Mucosa of stomach (tissue), 1 donor: ENCODE measurements around the gene GLG1.
"Not testable (repeated sequence)": the region's sequence is repeated elsewhere in the genome, so short reads cannot be mapped to it uniquely, and the experiment has no call there.

ENCODE experiments used
- H3K27me3 ChIP-seq: one replicate; pipeline ENCODE4 v1.7.0; 2013; ENCODE audit warnings: mild to moderate bottlenecking, low read length; ENCODE audit not compliant: control insufficient read depth, insufficient read depth
- H3K36me3 ChIP-seq: one replicate; pipeline ENCODE4 v1.7.0; 2013; ENCODE audit warnings: low read length; ENCODE audit not compliant: control insufficient read depth, insufficient read depth
- H3K4me1 ChIP-seq: one replicate; pipeline ENCODE4 v1.7.0; 2013; ENCODE audit warnings: mild to moderate bottlenecking, low read length; ENCODE audit not compliant: control insufficient read depth, insufficient read depth
- H3K4me3 ChIP-seq: one replicate; pipeline ENCODE4 v1.7.0; 2013; ENCODE audit warnings: low read length
- H3K9ac ChIP-seq: one replicate; pipeline ENCODE4 v1.7.0; 2013; ENCODE audit warnings: mild to moderate bottlenecking, low read length, moderate library complexity
- H3K9me3 ChIP-seq: one replicate; pipeline ENCODE4 v1.7.0; 2013; ENCODE audit warnings: mild to moderate bottlenecking, low read length, moderate library complexity; ENCODE audit not compliant: control insufficient read depth
- donor health status: Pancreatic carcinoma.

GLG1 gene

GRCh38 chr16:74546112-74546511 is 60.8 kb downstream of the GLG1 start:
- not testable (repeated sequence) for H3K9ac ChIP-seq, H3K4me1 ChIP-seq, H3K27me3 ChIP-seq, H3K36me3 ChIP-seq, H3K9me3 ChIP-seq, H3K4me3 ChIP-seq

- H3K4me1 ChIP-seq, H3K36me3 ChIP-seq, H3K4me3 ChIP-seq, H3K9me3 ChIP-seq, H3K27me3 ChIP-seq, H3K9ac ChIP-seq: not testable (repeated sequence)
These were observed 63.9 kb downstream of the GLG1 start for GRCh38 chr16:74542911-74543578.

- H3K9ac ChIP-seq, H3K9me3 ChIP-seq, H3K36me3 ChIP-seq: not testable (repeated sequence)
These were observed 66.3 kb downstream of the GLG1 start for GRCh38 chr16:74540663-74541062.

GRCh38 chr16:74538801-74539200 is 68.1 kb downstream of the GLG1 start:
- H3K9me3 ChIP-seq, H3K27me3 ChIP-seq, H3K4me3 ChIP-seq, H3K4me1 ChIP-seq, H3K36me3 ChIP-seq, H3K9ac ChIP-seq: not testable (repeated sequence)

More at GRCh38 chr16:74540663-74541062, 66.3 kb downstream of the GLG1 start:
- H3K27me3 ChIP-seq, H3K4me1 ChIP-seq, H3K4me3 ChIP-seq: not testable (repeated sequence)

- not testable (repeated sequence) for H3K9me3 ChIP-seq, H3K9ac ChIP-seq, H3K27me3 ChIP-seq, H3K4me1 ChIP-seq, H3K36me3 ChIP-seq, H3K4me3 ChIP-seq
These were observed 69.2 kb downstream of the GLG1 start for GRCh38 chr16:74537746-74538145.

- H3K36me3 ChIP-seq, H3K4me1 ChIP-seq, H3K9ac ChIP-seq: not testable (repeated sequence)
These were observed 72.3 kb downstream of the GLG1 start for GRCh38 chr16:74534650-74535049.

GRCh38 chr16:74524926-74525325 is 82.0 kb downstream of the GLG1 start:
- Histone ChIP-seq H3K27me3 (no peaks in the 10 kb centered on the region), H3K4me3 (no peak overlapping the region), H3K9ac (no peak overlapping the region), H3K36me3 (no peaks in the 10 kb centered on the region), H3K9me3 (no peaks in the 10 kb centered on the region), H3K4me1 (no peaks in the 10 kb centered on the region)

More at GRCh38 chr16:74534650-74535049, 72.3 kb downstream of the GLG1 start:
- not testable (repeated sequence) for H3K4me3 ChIP-seq, H3K9me3 ChIP-seq, H3K27me3 ChIP-seq

- Histone ChIP-seq H3K4me1 (no peaks in the 10 kb centered on the region), H3K9ac (no peak overlapping the region), H3K9me3 (no peaks in the 10 kb centered on the region), H3K27me3 (no peaks in the 10 kb centered on the region), H3K36me3 (no peaks in the 10 kb centered on the region), H3K4me3 (no peak overlapping the region)
These were observed 82.8 kb downstream of the GLG1 start for GRCh38 chr16:74524117-74524516.

- not testable (repeated sequence) for H3K9me3 ChIP-seq, H3K4me3 ChIP-seq, H3K4me1 ChIP-seq, H3K36me3 ChIP-seq, H3K27me3 ChIP-seq, H3K9ac ChIP-seq
These were observed 83.2 kb downstream of the GLG1 start for GRCh38 chr16:74523706-74524105.

GRCh38 chr16:74522160-74522559 is 84.8 kb downstream of the GLG1 start:
- Histone ChIP-seq H3K9me3 (no peaks in the 10 kb centered on the region), H3K9ac (no peak overlapping the region), H3K27me3 (no peaks in the 10 kb centered on the region), H3K4me3 (no peak overlapping the region), H3K4me1 (no peaks in the 10 kb centered on the region), H3K36me3 (no peaks in the 10 kb centered on the region)

GRCh38 chr16:74521691-74522090 is 85.2 kb downstream of the GLG1 start:
- Histone ChIP-seq H3K9ac (no peak overlapping the region), H3K9me3 (no peaks in the 10 kb centered on the region), H3K27me3 (no peaks in the 10 kb centered on the region), H3K4me3 (no peak overlapping the region), H3K4me1 (no peaks in the 10 kb centered on the region), H3K36me3 (no peaks in the 10 kb centered on the region)

GRCh38 chr16:74518934-74519333 is 88.0 kb downstream of the GLG1 start:
- H3K36me3 ChIP-seq, H3K4me1 ChIP-seq, H3K27me3 ChIP-seq, H3K4me3 ChIP-seq, H3K9ac ChIP-seq, H3K9me3 ChIP-seq: not testable (repeated sequence)

GRCh38 chr16:74511961-74512360 is 95.0 kb downstream of the GLG1 start:
- Histone ChIP-seq H3K4me3 (no peak overlapping the region), H3K4me1 (no peaks in the 10 kb centered on the region), H3K9ac (no peak overlapping the region), H3K27me3 (no peaks in the 10 kb centered on the region), H3K9me3 (no peaks in the 10 kb centered on the region), H3K36me3 (no peaks in the 10 kb centered on the region)
